ENCODE measurements around the gene PDLIM3.

- TF ChIP-seq ZNF514 (tag by site-specific recombination; IDR thresholded peaks at IDR 0.05) (no peak), CTCF (tag by site-specific recombination; IDR thresholded peaks at IDR 0.05) (no peak), REST (tag by site-specific recombination; IDR thresholded peaks at IDR 0.05) (no peak), TRIM28 (IDR thresholded peaks at IDR 0.05; ENCODE audit: borderline replicate concordance, low read length) (no peak), ZNF561 (tag by site-specific recombination; IDR thresholded peaks at IDR 0.05; ENCODE audit: borderline replicate concordance) (no peak), ZNF629 (tag by site-specific recombination; IDR thresholded peaks at IDR 0.05) (no peak), ZNF175 (tag by site-specific recombination; IDR thresholded peaks at IDR 0.05) (no peak), ZNF623 (tag by site-specific recombination; IDR thresholded peaks at IDR 0.05) (no peak), ZNF16 (tag by site-specific recombination; IDR thresholded peaks at IDR 0.05; ENCODE audit: low read depth) (no peak), ZNF830 (tag by site-specific recombination; IDR thresholded peaks at IDR 0.05; ENCODE audit: low read depth) (no peak)
Observed at GRCh38 chr4:185582651-185583400, 47.5 kb upstream of the PDLIM3 start.

Measured in HEK293 (cell line).